Skin of body (tissue), 2 donors: ENCODE data around the gene MAPT. TPM values are rescaled to one million over a fixed set of nuclear protein-coding genes. Genes with fewer than 3 reads are reported as not detected.
"Not testable (repeated sequence)": the region's sequence is repeated elsewhere in the genome, so short reads cannot be mapped to it uniquely, and the experiment has no call there.

Experiments
- DNase-seq: peaks from one replicate; lab custom pipeline; 2025; lab: John Stamatoyannopoulos, UW
- total RNA-seq: library from RNA; depleted of rRNA; stranded (reverse); fragments of >200 nt; gene quantifications from one replicate; pipeline ENCODE4 v1.2.3, GENCODE V29; 2014

MAPT gene
- total RNA-seq, 1 donor from 2014 or later, result 4.8 TPM

- no peak for DNase-seq
Observed at GRCh38 chr17:45991341-45991740, 97.0 kb downstream of the MAPT start.

DNA sequence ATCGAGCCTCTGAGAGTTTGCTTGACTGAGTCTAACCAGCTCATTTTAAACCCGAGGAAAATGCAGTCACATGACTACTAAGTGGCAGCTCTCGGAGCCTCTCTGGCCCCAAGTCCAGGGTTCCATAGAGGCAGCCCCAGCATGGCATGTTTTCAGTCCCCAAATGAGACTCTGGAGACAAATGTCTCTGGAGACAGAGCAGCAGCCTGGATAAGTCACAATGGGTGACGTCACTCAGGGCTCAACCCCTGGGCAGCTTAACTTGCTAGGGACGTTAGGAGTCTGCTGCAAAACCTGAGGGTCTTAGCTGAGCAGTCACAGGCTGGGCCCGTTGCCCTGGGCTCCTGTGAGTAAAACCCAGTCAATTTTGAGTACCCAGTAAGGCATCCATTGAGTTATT lies 97.8 kb downstream of the MAPT start:
- DNase-seq, result no peak

DNA sequence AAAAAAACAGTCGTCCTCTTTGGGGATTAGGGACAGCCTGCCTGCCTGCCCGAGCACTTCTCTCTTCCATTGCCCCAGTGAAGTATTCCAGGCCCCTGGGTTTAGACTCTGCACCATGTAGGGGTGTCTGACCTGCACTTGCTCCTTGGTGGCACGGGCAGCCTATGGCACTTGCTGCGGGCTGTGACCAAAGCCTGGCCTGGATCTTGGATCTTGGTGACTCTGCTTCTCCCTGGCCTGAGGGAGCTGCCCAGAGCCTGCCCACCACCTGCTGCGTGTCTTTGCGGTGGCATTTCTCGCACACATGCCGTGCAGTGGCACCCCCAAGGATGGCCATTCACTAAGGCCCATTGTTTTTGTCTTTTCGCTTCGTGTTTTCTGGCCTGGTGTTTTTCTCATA lies 98.5 kb downstream of the MAPT start:
- no peak for DNase-seq

GRCh38 chr17:45993962-45994627 lies 99.7 kb downstream of the MAPT start:
- no peak for DNase-seq

DNA sequence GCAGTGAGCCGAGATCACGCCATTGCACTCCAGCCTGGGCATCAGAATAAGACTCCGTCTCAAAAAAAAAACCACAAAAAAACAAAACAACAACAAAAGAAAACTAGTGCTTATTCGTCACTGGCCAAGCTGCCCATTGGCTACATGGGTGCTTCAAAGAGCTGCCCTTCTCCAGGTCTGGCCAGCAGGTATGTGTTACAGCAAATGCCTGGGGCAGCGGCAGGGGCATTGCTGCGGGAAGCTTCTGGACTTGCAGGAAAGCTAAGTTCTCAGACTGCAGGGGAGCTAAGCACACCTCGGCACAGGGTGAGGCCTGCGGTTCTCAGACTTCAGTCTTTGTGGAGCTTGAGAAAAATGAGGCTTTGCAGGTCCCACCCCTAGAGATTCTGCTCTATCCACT lies 100.6 kb downstream of the MAPT start:
- DNase-seq, result no peak

- DNase-seq, result no peak
Observed at GRCh38 chr17:45995627-45996270, 101.4 kb downstream of the MAPT start.

DNA sequence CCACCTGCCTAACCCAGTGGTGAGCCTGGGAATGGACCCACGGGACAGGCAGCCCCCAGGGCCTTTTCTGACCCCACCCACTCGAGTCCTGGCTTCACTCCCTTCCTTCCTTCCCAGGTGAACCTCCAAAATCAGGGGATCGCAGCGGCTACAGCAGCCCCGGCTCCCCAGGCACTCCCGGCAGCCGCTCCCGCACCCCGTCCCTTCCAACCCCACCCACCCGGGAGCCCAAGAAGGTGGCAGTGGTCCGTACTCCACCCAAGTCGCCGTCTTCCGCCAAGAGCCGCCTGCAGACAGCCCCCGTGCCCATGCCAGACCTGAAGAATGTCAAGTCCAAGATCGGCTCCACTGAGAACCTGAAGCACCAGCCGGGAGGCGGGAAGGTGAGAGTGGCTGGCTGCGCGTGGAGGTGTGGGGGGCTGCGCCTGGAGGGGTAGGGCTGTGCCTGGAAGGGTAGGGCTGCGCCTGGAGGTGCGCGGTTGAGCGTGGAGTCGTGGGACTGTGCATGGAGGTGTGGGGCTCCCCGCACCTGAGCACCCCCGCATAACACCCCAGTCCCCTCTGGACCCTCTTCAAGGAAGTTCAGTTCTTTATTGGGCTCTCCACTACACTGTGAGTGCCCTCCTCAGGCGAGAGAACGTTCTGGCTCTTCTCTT lies 102.1 kb downstream of the MAPT start:
- DNase-seq, result no peak

GRCh38 chr17:45997166-45997565 lies 102.8 kb downstream of the MAPT start:
- no peak for DNase-seq

DNA sequence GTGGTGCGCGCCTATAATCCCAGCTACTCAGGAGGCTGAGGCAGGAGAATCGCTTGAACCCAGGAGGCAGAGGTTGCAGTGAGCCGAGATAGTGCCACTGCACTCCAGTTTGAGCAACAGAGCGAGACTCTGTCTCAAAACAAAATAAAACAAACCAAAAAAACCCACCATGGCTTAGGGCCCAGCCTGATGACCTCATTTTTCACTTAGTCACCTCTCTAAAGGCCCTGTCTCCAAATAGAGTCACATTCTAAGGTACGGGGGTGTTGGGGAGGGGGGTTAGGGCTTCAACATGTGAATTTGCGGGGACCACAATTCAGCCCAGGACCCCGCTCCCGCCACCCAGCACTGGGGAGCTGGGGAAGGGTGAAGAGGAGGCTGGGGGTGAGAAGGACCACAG lies 103.3 kb downstream of the MAPT start:
- DNase-seq, result no peak

GRCh38 chr17:45998987-45999899 lies 104.9 kb downstream of the MAPT start, which contains the start of gene STH:
TSS of gene STH (plus strand) at chr17:45999250. CDS start at chr17:45999280, 30 bp downstream.
- no peak for DNase-seq

DNA sequence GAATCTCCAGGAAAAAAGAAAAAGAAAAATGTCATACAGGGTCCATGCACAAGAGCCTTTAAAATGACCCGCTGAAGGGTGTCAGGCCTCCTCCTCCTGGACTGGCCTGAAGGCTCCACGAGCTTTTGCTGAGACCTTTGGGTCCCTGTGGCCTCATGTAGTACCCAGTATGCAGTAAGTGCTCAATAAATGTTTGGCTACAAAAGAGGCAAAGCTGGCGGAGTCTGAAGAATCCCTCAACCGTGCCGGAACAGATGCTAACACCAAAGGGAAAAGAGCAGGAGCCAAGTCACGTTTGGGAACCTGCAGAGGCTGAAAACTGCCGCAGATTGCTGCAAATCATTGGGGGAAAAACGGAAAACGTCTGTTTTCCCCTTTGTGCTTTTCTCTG lies 105.5 kb downstream of the MAPT start:
- DNase-seq, result no peak

DNA sequence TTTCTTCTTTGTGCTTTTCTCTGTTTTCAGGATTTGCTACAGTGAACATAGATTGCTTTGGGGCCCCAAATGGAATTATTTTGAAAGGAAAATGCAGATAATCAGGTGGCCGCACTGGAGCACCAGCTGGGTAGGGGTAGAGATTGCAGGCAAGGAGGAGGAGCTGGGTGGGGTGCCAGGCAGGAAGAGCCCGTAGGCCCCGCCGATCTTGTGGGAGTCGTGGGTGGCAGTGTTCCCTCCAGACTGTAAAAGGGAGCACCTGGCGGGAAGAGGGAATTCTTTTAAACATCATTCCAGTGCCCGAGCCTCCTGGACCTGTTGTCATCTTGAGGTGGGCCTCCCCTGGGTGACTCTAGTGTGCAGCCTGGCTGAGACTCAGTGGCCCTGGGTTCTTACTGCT lies 105.9 kb downstream of the MAPT start:
- no peak for DNase-seq

DNA sequence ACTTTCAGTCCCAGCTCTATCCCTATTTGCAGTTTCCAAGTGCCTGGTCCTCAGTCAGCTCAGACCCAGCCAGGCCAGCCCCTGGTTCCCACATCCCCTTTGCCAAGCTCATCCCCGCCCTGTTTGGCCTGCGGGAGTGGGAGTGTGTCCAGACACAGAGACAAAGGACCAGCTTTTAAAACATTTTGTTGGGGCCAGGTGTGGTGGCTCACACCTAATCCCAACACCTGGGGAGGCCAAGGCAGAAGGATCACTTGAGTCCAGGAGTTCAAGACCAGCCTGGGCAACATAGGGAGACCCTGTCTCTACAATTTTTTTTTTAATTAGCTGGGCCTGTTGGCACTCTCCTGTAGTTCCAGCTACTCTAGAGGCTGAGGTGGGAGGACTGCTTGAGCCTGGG lies 106.4 kb downstream of the MAPT start:
- no peak for DNase-seq

GRCh38 chr17:46001390-46002310 lies 107.3 kb downstream of the MAPT start:
- DNase-seq, result no peak

GRCh38 chr17:46002311-46002972 lies 108.1 kb downstream of the MAPT start:
- DNase-seq, result peak; percentile 29

DNA sequence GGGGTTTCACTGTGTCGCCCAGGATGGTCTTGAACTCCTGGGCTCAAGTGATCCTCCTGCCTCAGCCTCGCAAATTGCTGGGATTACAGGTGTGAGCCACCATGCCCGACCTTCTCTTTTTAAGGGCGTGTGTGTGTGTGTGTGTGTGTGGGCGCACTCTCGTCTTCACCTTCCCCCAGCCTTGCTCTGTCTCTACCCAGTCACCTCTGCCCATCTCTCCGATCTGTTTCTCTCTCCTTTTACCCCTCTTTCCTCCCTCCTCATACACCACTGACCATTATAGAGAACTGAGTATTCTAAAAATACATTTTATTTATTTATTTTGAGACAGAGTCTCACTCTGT lies 108.6 kb downstream of the MAPT start:
- no peak for DNase-seq

DNA sequence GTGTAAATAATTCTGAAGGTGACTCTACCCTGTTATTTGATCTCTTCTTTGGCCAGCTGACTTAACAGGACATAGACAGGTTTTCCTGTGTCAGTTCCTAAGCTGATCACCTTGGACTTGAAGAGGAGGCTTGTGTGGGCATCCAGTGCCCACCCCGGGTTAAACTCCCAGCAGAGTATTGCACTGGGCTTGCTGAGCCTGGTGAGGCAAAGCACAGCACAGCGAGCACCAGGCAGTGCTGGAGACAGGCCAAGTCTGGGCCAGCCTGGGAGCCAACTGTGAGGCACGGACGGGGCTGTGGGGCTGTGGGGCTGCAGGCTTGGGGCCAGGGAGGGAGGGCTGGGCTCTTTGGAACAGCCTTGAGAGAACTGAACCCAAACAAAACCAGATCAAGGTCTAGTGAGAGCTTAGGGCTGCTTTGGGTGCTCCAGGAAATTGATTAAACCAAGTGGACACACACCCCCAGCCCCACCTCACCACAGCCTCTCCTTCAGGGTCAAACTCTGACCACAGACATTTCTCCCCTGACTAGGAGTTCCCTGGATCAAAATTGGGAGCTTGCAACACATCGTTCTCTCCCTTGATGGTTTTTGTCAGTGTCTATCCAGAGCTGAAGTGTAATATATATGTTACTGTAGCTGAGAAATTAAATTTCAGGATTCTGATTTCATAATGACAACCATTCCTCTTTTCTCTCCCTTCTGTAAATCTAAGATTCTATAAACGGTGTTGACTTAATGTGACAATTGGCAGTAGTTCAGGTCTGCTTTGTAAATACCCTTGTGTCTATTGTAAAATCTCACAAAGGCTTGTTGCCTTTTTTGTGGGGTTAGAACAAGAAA lies 109.8 kb downstream of the MAPT start:
- DNase-seq, result no peak

GRCh38 chr17:46006082-46006481 lies 111.7 kb downstream of the MAPT start:
- not testable (repeated sequence) for DNase-seq

- DNase-seq, result no peak
Observed at GRCh38 chr17:46007461-46007965, 113.2 kb downstream of the MAPT start.
